T-helper 2 cell (primary cell): ENCODE measurements around the gene FGGY.
"Not testable (repeated sequence)": the region's sequence is repeated elsewhere in the genome, so short reads cannot be mapped to it uniquely, and the experiment has no call there.

ENCODE experiments used
- DNase-seq, 5 experiments: peaks; one replicate each; pipeline versions ENCODE4 v3.0.0 to v3.0.0-alpha.2; 2012 to 2022

The FGGY gene

DNA sequence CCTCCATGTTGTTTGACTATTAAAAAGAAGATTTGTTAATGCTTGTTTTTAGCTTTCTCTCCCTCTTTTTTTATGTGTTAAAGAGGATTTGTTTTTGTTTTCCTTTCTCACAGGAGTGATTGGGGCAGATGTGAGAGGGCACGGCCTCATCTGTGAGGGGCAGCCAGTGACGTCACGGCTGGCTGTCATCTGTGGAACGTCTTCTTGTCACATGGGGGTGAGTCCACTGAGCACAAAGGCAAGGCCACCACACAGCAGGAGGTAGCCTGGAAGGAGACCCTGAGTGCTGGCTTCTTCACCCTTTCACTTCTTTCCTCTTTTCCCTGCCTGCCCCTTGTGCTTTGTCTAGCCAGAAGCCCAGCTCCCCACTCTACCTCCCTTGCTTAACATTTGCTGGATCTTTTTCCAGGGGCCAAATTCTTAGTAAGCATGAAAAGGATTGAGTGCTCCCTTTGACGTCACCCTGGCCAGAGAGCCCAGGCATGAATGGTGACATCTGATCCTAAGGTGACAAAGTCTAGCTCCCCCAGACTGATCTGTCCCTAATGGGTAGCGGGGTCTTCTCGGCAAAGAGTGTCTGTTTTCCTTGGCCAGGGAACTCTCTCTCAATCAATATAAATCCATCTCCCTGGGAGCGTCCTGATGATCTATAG is 257.2 kb downstream of the FGGY start:
- no peak for DNase-seq

DNA sequence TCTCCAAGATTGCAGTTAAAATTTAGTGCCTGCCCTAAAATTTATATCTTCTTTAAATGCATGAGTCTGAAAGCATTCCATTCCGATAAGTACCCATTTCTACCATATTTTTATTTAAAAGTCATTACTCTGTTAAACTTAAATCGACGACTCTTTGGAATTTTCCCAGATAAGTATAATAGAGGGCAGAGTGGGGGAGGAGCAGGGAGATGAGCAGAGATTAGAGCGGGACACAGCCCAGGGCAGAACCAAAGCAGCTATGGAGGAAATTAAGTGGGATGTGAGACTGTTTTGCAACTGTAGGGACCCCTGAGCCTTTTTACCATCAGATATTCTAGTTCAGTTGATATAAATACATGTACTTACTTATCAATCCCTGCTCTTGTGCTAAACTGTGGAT is 257.9 kb downstream of the FGGY start:
- no peak for DNase-seq

DNA sequence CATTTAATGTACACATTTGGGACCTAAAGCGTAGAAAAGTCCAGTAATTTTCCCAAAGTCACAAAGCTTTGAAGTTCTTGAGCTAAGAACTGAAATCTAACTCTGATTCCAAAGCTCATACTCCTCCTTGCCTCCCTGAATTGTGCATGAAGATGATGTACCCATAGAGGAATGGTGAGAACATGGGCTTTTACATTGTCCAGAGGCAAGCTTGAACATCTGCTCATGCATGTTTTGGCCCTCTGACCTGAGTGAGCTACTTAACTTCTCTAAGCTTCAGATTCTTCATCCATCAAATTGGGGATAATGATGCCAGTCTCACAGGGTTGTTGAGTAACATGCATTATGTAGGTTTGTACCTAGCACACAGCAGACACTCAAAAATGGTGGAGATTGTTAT is 259.5 kb downstream of the FGGY start:
- no peak for DNase-seq

DNA sequence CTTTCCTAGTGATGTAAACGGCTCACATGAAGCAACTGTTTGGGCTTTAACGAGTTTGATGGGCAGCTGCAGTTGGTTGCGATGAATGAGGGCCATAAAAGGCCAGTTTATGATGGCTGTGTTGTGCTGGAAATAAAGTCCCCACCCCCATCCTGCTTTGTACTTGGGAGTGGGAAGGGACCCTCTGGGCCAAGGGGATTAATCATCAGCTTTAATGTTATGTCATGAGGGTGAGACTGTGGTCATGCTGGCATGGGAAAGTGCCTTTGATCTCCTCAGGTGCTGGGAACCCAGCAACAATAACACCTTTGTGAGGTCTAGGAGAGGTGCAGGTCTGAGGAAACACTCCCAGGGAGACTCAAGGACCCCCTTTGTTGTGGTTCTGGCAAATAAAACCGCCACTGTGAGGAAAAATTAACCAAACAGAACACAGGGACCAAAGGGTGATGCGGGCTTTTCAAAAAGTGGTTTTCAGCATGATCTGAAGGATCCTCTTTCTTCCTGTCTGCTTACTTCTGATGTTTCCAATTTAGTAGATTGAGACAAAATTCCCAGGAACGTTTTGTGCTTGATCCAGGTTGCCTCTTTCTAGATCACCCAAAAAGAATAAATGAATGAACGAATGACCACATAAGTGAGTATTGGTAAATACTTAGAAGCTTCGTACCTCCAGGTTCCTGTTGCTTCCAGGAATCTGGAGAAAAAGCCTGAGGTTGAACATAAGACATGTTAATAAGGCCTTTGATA is 260.1 kb downstream of the FGGY start:
- no peak for DNase-seq

DNA sequence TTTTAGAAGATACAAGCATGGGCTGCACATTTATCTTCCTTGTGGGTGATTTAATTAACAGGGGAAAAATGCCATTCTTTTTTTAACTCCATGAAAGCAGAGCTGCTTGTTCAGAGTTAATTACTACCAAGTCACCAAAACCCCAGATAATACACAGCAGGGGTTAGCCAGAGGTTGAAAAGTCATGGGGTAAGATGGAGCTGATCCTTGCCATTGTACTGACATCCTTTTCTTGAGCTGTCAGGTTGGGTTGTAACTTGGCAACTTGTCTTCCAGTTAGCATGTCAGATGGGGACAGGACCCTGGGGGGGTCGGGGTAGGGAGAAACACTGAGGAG is 260.6 kb downstream of the FGGY start:
- no peak for DNase-seq

DNA sequence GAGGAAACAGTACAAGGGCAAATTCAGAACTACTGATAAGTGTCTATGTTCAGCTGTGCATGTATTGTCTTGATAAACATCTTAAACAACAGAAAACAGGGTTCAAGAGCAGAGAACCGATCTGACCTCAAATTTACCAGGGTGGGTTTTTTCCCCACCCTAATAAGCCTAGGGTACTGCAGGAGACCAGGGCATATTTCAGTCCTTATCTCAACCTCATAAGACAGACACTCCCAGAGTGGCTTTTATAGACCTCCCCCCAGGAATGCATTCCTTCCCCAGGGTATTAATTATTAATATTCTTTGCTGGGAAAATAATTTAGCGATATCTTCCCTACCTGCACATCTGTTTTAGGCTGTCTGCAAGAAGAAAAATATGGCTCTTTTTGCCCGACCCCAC is 261.7 kb downstream of the FGGY start:
- DNase-seq = not testable (repeated sequence)

DNA sequence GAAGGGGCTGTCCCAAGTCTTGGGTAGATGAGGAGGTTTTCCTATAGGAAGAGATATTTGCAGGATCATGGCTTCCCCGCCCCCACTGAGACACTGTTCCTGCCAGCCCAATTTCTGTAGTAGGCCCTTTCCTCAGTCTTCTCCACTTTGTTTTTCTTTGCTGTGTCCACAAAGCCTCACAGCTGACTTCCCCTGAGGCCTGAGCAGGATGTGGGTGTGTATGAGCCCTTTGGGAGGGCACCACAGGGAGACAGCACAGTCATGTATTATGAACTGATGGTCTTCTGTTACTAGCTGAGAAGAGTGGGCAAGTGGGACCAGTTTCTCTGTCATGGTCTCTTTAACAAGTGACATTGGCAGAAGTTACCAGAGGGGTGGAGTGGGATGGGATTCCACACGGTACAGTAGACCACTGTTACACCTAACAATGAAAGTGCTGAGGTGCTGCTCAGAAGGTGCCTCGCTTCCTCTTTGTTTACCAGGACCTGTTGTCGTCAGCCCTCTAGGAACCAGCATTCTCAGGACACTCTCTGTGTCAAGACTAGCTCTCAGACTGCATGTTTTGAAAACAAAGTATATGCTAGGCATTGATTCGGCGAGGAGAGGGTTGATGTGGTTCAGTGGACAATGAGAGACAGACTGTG is 264.0 kb downstream of the FGGY start:
- DNase-seq = peak in 1 of 5 experiments; percentile 27

DNA sequence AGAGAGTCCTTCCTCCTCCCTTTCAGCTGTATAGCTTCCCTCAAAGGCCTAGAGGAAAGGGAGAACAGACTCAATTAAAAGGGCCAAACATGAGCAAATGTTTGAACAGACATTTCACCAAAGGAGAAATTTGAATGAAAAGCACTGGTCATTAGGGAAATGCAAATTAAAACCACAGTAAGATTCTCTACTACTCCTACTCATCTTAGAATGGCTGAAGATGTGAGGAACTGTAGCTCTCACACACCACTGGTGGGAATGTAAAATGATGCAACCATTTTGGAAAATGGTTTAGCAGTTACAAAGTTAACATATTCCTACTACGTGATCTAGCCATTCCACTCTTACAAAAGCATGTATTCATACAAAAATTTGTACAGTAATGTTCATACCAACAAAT is 264.9 kb downstream of the FGGY start:
- DNase-seq = no peak

DNA sequence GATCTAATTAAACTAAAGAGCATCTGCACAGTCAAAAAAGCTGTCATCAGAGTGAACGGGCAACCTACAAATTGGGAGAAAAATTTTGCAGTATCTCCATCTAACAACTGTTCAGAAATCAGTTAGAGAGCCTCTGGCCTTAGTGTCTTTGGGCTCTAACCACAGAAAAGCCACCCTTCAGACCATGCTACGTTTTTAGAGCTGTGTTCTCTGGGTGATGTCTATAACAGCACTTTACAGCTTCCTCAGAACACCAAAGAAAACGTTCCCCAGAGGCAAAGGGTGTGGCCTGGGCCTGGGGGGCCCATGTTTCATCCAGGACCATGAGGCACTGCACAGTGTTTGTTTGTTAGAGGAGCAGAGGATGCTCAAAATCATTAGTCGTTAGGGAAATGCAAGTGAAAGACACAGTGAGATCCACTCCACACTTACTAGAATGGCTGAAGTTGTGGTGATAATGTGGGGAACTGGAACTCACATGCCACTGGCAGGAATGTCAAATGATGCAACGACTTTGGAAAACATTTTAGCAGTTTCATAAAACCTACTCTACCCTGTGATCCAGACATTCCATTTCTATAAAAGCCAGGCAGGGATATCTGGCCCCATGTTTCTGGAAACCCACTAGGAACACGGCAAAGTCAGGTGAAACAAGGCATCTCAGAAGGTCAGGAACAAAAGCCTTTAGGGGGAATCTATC is 267.4 kb downstream of the FGGY start:
- DNase-seq = no peak

DNA sequence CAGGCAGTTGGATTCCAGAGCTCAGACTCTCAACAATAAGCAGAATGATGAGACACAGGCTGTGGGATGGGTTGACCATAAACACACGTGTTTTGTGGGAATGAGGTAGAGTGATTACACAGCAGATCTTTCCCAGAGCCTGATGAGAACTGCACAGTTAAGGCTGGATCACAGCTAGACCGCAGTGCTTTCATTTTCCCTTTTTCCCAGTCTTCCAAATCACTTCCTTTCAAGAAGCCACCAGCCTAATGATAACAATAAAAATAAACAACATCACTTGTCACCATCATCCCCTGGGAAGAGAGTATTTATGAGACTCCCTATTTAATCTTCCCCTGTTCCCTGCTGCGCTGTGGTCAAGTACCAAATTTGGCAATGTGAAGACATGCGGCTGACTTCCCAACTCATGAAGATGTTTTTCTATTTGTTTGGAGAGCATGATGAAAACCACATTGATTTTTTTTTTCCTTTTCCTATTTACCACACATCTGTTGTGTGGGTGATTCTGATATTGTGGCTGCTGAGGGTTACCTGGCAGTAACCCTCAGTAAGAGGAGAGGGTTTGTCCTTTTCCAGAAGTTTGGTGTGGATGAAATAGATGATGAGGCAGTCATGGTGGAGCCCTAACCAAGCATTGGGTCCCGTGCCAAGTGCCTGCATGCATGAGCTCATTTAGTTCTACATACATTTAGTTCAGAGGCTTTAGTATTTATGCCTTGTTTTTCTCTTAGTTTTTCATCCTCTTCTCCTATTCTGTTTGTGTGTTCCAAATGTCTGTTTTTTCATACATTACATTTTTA is 268.9 kb downstream of the FGGY start:
- DNase-seq = no peak

DNA sequence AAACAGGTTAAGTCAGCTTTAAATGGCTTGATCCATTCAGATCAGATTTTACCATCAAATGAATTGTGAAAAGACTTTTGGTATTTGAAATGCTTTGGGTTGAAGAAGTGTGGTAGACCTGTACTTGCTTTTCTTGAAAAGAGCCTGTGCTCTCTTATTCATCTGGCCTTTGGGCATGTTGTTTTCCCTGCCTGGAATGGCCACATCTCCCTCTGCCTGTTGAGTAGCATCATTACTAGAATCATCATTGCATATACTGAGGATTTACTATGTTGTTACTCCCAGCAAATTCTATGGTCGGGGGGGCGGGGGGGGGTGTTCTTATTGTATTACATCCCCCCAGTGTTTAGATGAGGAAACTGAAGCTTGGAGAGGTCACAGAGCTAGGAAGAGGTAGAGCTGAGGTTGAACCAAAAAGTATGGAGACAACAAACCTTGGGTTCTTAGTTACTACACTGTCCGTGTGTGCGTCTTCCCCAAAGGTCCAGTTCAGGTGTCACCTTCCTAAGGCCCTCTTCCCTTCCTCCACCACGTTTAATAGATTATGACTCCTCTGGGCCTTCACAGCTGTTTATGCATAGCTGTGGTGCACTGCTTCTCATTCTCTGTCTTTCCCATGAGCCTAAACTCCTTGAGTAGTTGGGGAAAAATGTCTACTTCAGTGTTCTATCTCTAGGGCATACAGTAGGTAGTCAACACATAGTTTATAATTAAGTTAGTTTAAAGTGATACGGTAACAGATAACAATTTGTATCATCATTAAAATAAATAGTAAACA is 271.5 kb downstream of the FGGY start:
- DNase-seq = no peak

DNA sequence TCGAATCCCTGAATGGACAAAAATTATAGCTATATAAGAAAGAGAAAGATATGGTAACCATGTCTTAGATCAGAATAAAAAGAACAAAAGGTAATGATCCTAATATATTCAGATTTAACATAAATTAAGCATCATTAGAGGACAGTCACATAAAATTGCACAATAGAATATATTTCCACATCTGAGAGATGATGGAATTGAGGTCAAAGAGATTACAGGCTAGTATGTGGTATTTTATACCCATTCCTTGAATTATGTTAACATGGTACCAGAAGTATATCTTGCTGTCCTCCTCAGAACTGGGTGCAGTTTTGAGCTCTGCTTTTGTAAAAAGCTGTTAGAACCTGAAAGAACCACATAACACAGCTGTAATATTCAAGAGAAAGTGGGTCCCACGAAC is 272.3 kb downstream of the FGGY start:
- DNase-seq = no peak

DNA sequence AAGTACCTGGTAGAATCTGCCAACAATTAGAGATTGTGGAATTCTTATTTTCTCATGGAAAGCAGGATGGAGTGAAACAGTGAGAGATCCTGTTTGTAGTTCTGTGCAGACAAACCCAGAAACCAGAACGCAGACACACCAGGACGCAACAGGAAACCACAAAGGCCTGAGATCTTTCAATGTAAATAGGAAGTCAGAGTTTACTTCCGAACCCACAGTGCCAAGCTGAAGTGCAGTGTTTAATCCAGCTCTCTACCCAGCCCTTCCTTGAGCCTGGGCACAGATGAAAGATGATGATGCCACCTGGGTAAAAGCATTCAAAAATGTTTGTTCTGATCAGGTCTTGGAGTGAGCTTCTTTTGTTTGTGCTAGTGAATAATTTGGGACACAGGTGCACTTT is 273.6 kb downstream of the FGGY start:
- peak in 2 of 5 experiments; percentile 38 to 74 for DNase-seq

DNA sequence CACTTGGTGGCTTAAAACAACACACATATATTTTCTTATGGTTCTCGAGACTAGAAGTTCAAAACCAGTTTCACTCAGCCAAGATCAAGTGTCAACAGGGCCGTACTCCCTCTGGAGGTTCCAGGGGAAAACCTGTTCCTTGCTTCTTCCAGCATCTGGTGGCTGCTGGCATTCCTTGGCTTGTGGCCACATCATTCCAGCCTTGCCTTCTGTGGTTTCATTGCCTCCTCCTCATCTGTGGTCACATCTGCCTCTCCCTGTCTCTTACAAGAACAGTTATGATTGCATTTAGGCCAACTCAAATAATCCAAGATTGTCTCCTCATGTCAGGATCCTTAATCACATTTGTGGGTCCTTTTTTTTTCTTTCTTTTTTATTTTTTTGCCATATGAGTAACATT is 277.2 kb downstream of the FGGY start:
- DNase-seq = no peak

DNA sequence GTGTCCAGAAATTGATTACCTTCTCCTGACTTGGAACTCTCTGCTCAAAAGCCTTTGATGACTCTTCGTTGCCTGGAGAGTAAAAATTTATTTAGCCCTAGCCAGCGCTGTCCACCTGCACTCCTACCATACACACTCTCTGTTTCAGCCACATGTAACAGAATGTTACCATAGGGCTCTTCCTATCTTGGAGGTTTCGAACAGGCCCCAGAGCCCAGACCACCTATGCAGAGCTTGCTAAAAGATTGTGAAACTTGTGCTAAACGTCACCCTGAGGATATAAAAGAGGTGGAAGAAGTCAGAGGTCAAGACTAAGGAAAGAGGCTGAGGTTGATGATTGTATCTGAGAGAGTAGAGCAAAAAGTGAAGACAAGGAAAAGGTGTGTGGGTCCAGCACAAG is 280.9 kb downstream of the FGGY start:
- DNase-seq = no peak

DNA sequence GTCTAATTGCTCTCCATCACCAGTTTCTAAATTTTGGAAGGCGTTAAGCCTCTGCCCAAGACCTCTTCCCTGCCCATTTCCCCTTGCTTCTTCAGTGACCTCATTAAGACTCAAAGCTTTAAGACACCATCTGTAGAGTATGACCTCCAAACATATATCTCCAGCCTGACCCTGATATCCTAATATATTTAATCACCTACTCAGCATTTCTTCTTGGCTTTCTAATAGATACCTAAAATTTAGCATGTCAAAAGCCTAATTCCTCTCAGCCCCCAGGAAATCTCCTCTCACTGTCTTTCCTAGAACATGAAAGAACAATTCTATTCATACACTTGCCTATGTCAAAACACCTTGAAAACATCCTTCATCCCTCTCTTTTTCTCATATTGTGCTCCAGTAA is 282.3 kb downstream of the FGGY start:
- no peak for DNase-seq

DNA sequence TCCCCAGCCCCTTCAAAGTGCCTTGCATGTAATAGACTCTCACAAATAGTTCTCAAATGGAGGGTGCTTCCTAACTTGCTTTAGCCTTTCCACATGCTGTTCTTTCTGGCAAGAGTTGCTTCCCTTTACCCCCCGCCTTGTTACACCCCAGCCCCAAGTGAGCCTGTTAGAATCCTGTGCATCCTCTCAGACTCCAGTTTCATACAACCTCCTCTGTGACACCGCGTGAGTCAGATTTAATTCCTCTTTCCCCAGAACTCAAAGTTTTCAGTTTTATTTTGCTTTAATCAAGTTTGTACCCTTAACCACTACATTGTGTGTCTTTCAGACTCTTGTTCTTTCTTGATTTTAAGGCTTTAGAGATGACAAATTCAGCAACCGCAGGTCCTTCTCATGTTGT is 283.4 kb downstream of the FGGY start:
- peak in 1 of 5 experiments; percentile 14 for DNase-seq

DNA sequence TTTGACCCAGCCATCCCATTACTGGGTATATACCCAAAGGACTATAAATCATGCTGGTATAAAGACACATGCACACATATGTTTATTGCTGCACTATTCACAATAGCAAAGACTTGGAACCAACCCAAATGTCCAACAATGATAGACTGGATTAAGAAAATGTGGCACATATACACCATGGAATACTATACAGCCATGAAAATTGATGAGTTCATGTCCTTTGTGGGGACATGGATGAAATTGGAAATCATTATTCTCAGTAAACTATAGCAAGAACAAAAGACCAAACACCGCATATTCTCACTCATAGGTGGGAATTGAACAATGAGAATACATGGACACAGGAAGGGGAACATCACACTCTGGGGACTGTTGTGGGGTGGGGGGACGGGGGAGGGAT is 295.5 kb downstream of the FGGY start:
- not testable (repeated sequence) for DNase-seq

DNA sequence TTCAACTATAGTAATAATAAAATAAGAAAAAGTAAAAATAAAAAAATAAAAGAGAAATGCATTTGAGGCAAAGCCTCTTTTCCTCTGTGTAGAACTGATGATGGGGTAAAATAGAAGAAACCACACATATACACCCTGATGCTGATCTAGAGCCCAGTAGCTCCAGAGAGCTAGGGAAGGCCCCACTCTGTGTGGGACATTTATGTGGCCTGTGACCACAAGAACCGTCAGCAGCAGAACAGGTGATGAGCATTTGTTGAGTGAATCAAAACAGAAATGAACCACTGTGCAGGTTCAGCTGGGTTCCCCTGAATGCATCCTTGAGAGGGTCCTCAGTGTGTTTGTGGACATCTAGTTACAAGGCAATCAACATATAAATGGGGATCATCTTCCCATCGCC is 296.0 kb downstream of the FGGY start:
- DNase-seq = peak in 1 of 5 experiments; percentile 12

DNA sequence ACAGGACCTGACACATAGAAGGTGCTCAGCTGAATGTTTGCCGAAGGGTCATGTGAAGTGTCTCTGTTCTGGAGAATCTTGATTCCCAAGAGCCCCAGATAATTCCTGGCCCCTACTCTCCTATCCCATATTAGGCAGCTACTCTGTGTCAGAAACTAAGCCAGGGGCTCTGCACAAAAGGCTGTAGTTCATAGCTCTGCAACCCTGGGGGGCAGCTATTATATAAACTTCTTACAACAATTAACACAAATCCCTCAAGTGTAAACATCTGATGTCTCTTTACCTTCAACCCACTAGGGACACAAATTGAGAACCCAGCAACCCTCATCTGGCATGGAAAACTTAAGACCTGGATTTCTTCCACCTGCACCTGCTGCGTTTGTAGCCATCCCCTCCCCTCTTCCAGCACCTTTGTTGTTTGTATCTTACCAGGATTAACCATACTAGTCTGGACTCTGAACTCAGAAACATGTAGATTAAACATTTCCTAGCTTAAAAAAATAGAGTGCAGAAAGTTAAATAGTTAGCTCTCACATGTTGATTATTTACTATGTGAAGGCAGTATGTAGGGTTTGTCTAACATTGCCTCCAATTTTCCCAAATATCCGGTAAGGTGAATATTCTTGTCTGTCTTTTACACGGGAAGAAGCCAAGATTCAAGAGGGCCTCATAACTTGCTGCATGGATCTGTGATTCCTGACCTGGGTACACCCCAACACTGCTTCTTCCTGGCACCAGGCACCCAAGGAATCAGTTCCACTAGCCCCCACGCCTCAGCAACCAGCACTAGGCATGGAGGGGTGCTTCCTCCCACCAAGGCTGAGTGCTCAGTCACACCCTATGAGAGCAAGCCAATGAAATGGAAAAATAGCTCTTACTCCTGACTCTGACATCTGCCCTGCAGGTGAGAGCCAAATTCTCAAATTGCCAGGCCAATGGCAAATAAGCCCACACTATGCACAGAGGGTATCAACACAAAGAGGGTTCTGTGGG is 297.2 kb downstream of the FGGY start:
- DNase-seq = no peak

DNA sequence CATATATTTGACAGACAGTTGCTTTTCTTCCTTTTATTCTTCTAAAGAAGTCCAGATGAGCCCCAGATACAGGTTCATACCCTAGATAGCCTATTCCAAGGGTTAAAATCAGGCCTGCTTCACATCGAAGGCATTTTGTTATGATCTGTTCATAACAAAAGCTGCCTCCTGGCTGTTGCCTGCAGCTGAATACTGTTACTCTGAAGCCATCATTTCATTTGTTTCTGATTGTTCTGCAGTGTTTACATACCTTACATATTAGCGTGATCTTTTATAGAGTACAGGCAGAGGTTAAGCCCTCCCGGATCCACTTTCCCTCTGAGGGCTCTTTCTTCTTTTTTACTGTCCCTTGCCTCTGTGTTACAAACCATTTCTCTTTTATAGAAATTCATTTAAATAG is 298.9 kb downstream of the FGGY start:
- no peak for DNase-seq
